Erythroblast (primary cell): ENCODE measurements around the gene ABCC6.

Experiments
- DNase-seq, 2 experiments: peaks; one replicate each; lab custom pipeline; 2025; lab: John Stamatoyannopoulos, UW
- GATA1 ChIP-seq: IDR thresholded peaks from 2 replicates; pipeline ENCODE4 v1.6.1; 2011; ENCODE audit warnings: low read depth, mild to moderate bottlenecking, control low read depth, low read length, moderate library complexity
- POLR2A ChIP-seq: IDR thresholded peaks from 2 replicates; pipeline ENCODE4 v1.6.1; 2011; ENCODE audit warnings: mild to moderate bottlenecking, low read length

Gene ABCC6

DNA sequence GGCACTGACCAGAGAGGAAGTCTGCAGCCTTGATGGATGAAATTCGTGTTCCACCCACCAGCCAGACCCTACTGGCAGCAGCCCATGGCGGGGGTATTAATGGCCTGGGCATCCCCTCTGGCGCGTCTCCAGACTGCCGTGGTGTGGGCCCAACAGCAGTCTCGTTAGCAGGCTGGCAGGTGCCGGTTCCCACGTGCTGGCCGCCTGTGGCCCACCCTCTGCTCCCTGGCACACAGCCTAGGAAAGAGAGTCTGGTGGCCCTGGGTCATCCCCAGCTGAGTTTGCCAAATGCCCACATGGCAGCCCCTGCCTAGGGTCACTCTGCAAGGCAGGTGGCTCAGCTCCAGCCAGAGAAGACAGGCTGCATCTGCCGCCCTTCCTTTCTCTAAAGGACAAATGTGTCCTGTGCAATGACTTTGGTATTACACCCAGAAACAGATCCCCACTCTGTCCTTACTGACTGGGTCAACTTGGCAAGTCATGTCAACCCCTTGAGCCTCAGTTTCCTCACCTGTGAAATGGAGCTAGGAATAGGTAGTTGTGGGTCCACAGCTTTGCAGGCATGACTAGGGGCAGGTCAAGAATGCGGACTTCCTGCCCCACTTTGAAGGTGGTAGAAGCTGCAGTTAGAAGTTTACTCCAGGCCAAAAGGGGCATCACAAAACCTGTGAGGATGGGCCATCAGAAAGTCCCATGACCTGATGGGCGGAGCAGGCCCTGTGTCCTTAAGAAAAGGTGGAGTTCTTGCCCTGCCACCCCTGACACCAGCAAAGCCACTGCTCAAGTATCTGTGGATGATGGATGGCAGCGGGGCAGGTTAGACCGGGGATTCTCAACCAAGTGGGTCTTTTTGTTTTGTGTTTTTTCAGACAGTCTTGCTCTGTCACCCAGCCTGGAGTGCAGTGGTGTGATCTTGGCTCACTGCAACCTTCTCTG, 76.6 kb downstream of the ABCC6 start:
- TF ChIP-seq POLR2A: no peak
- TF ChIP-seq GATA1: no peak
- no peak for DNase-seq

DNA sequence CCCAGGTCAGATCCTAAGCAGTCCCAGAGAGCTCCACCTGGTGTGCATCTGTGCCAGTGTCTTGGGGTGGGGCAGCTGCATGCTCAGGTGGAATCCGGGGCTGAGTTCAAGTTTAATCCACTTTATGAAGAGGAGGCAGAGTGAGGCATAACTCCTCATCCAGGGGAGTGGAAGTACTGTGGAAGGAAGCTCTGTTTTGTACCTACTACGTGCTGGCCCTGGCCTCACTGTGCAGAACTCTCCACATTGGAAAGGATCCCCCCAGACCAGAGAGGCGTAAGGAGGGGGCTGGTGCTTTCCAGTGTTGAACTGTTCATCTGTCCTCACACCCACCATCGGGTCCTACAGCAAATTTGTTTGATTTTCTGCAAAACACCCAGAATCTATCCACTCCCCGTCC, 78.0 kb downstream of the ABCC6 start:
- TF ChIP-seq GATA1 (no peak), POLR2A (no peak)
- DNase-seq: no peak

DNA sequence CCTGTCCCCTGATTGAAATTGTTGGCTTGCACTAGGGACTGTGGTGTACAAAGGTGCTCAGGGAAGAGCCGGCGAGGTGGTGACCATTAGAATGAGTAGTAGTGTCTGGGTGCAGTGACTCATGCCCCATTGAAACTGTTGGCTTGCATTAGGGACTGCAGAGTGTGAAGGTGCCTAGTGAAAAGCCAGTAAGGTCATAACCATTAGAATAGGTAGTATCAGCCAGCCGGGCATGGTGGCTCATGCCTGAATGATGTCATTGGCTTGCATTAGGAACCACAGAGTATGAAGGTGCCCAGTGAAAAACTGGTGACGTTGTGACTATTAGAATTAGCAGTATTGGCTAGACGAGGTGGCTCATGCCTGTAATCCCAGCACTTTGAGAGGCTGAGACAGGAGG, 78.9 kb downstream of the ABCC6 start:
- TF ChIP-seq GATA1: no peak
- TF ChIP-seq POLR2A: no peak
- no peak for DNase-seq

DNA sequence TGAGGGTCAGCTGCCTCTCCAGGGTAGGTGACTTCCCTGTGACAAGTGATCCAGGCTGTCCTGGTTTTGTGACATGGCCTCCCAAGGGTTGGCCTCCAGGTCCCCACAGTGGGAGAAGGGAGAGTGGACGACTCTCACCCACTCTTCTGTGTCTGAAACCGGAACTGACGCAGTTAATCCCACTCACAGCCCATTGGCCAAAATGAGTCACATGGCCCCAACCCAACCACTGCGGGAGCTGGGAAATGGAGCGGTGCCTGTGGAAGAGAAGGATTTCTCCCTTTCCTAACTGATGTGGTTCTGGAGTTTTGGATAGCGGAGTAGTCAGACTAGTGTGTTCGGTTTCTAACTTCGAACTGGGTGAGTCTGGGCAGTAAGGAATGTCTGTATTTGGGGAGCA, 79.4 kb downstream of the ABCC6 start:
- no peak for DNase-seq
- no peak for TF ChIP-seq GATA1
- TF ChIP-seq POLR2A: no peak

DNA sequence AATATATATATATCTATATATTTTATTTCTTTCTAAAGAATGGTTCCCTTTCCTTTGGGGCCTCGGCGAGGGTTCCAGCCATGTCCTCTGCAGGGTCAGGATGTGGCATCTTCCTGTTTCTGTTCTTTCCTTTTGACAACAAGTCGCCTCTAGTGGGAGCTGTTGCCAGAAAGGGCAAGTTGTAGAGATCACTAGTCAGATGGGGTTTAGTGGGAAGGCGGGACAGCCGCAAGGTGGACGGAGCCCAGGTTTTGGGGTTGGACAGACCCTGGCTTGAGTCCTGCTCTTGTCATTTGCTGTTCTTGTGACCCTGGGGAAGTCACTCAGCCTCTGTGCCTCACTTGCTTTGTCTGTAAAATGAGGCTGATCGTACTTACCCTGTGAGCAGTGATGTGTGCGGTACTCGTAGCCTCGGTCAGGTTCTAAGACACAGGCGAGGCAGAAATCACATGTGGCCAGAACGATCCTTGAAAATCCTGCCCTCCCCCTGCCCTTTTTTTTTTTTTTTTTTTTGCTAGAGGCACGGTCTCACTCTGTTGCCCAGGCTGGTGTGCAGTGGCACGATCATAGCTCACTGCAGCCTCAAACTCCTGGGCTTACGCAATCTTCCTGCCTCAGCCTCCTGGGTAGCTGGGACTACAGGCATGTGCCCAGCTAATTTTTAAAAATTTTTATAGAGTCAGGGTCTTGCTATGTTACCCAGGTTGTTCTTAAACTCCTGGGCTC, 80.1 kb downstream of the ABCC6 start:
- TF ChIP-seq POLR2A (no peak), GATA1 (no peak)
- DNase-seq: peak; percentile 50

DNA sequence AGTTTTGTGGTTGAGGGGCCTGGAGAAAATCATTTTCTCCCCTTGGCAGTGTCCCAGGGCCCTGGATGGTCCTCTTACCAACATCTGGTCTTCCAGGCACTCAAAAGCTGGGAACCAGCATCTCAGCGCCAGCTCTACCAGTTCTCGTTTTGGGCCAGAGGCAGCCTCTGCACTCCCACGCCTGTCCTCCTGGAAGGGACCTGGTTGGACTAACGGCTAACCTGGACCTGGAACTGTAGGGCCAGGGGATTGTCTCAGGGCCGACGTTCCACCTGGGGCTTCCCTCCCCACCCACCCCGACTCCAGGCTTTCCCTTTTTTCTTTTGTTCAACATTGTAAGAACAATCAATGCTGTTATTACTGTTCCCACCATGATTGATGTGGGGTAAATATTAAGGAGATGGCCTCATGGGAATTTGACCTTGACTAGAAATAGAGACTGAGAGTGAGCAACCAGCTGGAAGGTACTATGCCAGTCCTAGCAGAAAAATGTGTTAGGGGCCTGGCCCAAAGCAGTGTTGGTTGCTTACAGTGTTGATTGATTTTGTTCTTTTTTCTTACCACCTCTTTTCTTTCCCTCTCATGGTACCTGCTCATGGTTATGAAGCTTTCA, 81.4 kb downstream of the ABCC6 start:
- no peak for DNase-seq
- TF ChIP-seq GATA1 (no peak), POLR2A (no peak)

DNA sequence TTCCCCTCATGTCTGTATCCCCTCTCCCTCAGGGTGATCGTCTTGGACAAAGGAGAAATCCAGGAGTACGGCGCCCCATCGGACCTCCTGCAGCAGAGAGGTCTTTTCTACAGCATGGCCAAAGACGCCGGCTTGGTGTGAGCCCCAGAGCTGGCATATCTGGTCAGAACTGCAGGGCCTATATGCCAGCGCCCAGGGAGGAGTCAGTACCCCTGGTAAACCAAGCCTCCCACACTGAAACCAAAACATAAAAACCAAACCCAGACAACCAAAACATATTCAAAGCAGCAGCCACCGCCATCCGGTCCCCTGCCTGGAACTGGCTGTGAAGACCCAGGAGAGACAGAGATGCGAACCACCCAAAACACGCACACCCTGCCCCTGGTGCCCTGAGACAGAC, 82.2 kb downstream of the ABCC6 start:
- no peak for TF ChIP-seq GATA1
- TF ChIP-seq POLR2A: no peak
- DNase-seq: no peak

DNA sequence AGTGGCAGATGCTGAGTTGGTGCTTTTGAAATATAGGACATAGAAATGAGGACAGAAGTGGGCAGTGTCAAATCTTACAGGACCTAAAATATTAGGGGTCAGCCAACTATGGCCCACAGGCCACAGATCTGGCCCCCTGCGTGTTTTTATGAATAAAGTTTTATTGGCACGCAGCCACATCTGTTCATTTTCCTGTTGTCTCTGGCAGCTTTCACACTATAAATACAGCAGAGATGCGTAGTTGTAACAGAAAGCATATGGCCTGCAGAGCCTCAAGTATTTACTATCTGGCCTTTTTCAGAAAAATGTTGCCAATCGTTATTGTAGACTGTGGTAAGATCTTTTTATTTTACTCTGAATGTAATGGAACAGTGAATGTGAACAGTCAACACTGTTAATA, 82.8 kb downstream of the ABCC6 start:
- no peak for TF ChIP-seq POLR2A
- TF ChIP-seq GATA1: no peak
- DNase-seq: no peak

DNA sequence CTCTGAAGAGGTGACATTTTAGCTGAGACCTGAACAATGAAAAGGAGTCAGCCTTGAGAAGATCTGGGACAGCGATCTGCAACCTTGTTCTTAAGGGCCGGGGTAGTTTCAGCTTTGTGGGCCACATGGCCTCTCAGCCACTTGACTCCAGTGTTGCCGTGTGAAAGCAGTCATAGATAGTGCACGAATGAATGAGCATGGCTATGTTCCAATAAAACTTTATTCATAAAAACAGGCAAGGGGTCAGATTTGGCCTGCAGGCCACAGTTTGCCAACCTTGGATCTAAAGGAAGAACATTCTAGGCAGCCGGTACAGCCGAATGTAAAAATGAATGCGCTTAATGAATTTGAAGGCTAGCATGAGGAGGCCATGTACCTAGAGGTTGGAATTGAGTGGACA, 83.5 kb downstream of the ABCC6 start:
- no peak for DNase-seq
- TF ChIP-seq GATA1 (no peak), POLR2A (no peak)

DNA sequence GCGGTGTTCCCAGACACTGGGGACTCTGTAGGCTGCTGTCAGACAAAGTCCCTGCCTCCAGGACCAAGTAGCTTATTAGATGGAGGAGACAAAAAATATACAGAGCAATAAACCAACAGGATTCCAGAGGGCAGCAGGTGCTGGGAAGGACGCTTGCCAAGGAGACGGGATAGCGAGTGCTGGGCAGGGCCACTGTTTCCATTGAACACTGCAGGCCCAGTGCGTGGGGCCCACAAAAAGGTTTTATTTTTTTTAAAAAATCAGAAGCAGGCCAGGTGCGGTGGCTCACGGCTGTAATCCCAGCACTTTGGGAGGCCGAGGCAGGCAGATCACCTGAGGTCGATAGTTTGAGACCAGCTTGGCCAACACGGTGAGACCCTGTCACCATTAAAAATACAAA, 84.2 kb downstream of the ABCC6 start:
- TF ChIP-seq POLR2A: no peak
- TF ChIP-seq GATA1: no peak

DNA sequence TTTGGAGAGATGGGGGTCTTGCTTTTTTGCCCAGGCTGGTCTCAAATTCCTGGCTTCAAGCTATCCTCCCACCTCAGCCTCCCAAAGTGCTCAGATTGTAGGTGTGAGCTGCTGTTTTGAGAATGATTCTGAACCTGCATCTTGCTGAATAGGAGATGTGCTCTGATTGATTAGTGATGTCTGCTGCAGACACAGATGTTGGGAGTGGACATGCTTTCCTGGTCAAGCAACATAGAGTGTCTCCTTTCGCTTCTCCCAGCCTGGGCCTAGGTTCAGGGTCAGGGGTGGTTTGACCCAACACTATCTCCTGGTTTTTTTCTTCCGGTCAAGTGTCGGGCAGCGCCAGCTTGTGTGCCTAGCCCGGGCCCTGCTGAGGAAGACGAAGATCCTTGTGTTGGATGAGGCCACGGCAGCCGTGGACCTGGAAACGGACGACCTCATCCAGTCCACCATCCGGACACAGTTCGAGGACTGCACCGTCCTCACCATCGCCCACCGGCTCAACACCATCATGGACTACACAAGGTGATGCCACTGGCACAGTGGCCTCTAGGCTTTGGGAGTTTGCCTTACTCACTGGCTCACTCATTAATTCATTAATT, 85.2 kb downstream of the ABCC6 start:
- TF ChIP-seq POLR2A (no peak), GATA1 (no peak)

More for the DNA sequence above, 84.2 kb downstream of the ABCC6 start:
- DNase-seq: no peak

DNA sequence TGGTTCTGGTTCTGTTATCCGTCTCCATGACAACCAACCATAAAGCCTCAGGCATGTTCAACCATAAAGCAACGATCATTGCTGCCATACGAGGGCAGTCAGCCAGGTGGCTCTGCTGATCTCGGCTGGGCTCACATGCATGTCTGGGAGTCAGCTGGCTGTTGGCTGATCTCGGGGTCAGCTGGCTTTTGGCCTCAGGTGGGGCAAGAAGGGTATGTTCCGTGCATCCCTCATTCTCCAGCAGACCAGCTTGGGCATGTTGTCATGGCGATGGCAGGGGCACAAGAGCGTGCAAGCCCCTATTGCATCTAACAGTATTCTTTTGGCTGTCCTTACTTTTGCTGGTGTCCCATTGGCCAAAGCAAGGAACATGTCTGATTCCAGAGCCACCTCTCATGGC, 86.2 kb downstream of the ABCC6 start:
- no peak for TF ChIP-seq GATA1
- no peak for TF ChIP-seq POLR2A
- DNase-seq: peak in 1 of 2 experiments; percentile 38

More for the DNA sequence above, 85.2 kb downstream of the ABCC6 start:
- no peak for DNase-seq

DNA sequence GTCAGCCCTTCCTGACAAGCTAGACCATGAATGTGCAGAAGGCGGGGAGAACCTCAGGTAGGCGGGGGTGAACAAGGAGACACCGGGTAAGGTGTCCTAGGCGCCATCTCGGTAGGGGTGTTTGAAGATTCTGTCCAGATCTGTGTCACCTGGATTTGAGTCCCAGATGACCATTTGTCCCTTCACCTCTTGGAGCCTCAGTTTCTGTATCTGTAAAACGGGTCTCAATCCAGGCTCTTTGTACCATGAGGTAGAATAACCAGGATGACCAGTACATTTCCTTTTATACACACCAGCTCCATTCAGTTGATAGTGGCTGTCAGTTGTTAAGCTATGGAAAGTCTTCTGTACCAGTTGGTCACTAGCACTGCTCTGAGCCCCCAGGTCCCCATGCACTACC, 86.7 kb downstream of the ABCC6 start:
- TF ChIP-seq GATA1 (no peak), POLR2A (no peak)

More for the DNA sequence above, 86.7 kb downstream of the ABCC6 start:
- DNase-seq: no peak
